Bone marrow (tissue), 2 donors: Measurements from ENCODE around the gene GAP43.
"Not testable (repeated sequence)": the region's sequence is repeated elsewhere in the genome, so short reads cannot be mapped to it uniquely, and the experiment has no call there.

Experiments used
- DNase-seq, 2 donors: peaks; one replicate each; lab custom pipeline; 2025; lab: John Stamatoyannopoulos, UW

GAP43 gene

GRCh38 chr3:115698851-115699591 is 75.7 kb downstream of the GAP43 start:
- DNase-seq, result no peak

- no peak for DNase-seq
Observed at GRCh38 chr3:115699706-115700105, 76.4 kb downstream of the GAP43 start.

GRCh38 chr3:115702598-115702997 is 79.3 kb downstream of the GAP43 start:
- DNase-seq, result no peak

GRCh38 chr3:115704661-115705338 is 81.5 kb downstream of the GAP43 start:
- DNase-seq, result no peak

- no peak for DNase-seq
Observed at GRCh38 chr3:115706311-115706829, 83.1 kb downstream of the GAP43 start.

- no peak for DNase-seq
Observed at GRCh38 chr3:115708540-115708939, 85.2 kb downstream of the GAP43 start.

GRCh38 chr3:115709093-115709492 is 85.8 kb downstream of the GAP43 start:
- DNase-seq, result no peak

GRCh38 chr3:115709931-115710330 is 86.6 kb downstream of the GAP43 start:
- no peak for DNase-seq

- DNase-seq, result no peak
Observed at GRCh38 chr3:115710799-115711198, 87.5 kb downstream of the GAP43 start.

GRCh38 chr3:115712871-115713270 is 89.6 kb downstream of the GAP43 start:
- no peak for DNase-seq

- DNase-seq, result no peak
Observed at GRCh38 chr3:115713284-115713683, 90.0 kb downstream of the GAP43 start.

- DNase-seq, result no peak
Observed at GRCh38 chr3:115715241-115715745, 92.0 kb downstream of the GAP43 start.

- no peak for DNase-seq
Observed at GRCh38 chr3:115720983-115721382, 97.7 kb downstream of the GAP43 start.

- no peak for DNase-seq
Observed at GRCh38 chr3:115725800-115726199, 102.5 kb downstream of the GAP43 start.

GRCh38 chr3:115727135-115727534 is 103.8 kb downstream of the GAP43 start:
- no peak for DNase-seq

GRCh38 chr3:115728013-115728412 is 104.7 kb downstream of the GAP43 start:
- no peak for DNase-seq

- DNase-seq, result not testable (repeated sequence)
Observed at GRCh38 chr3:115736341-115736740, 113.0 kb downstream of the GAP43 start.

- no peak for DNase-seq
Observed at GRCh38 chr3:115741650-115742049, 118.3 kb downstream of the GAP43 start.

GRCh38 chr3:115744516-115744915 is 121.2 kb downstream of the GAP43 start:
- not testable (repeated sequence) for DNase-seq

- not testable (repeated sequence) for DNase-seq
Observed at GRCh38 chr3:115752978-115753377, 129.7 kb downstream of the GAP43 start.

GRCh38 chr3:115758076-115758763 is 134.9 kb downstream of the GAP43 start:
- no peak for DNase-seq

GRCh38 chr3:115760716-115761115 is 137.4 kb downstream of the GAP43 start:
- no peak for DNase-seq

- DNase-seq, result no peak
Observed at GRCh38 chr3:115761927-115762305, 138.6 kb downstream of the GAP43 start.
